Measurements from ENCODE around the gene TMEM151B.
A peak's percentile ranks its signal among the peaks of the same experiment; 100 is the strongest.

The TMEM151B gene

DNA sequence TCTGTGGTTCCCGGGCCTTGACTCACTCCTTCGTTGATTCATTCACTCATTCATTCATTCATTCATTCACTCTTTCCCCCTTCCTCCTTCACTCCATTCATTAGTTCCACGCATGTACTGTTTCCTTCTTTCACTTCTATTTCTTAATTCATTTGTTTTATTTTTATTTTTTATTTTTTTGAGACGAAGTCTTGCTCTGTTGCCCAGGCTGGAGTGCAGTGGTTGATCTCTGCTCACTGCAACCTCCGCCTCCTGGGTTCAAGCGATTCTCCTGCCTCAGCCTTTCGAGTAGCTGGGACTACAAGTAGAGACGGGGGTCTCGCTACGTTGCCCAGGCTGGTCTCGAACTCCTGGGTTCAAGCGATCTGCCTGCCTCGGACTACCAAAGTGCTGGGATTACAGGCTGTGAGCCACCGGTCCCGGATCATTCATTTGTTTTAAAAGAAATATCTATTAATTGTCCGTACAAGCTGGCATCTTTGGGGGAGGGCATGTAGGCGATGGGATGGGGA is 4.5 kb upstream of the TMEM151B start:
- DNase-seq, result no peak

DNA sequence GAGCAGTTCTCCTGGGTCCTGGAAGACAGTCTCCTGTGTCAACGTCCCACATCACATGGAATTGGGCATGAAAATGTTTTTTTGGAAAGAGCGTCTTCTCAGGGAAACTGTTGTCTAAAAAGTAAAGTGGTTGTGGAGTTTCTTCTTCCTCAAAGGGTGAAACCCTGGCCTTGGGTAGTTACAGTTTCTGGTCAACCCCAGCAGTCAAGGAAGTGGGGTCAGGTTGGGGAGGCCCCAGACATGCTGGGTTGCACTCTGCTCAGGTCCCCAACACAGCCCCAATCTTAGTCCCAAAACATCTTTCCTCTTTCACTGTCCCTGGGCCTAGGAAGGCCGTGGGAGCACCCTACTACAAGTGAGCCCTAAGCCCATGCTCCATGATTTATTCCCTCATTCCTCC is 3.9 kb upstream of the TMEM151B start:
- no peak for DNase-seq

GRCh38 chr6:44267252-44267651 is 3.0 kb upstream of the TMEM151B start:
- no peak for DNase-seq

DNA sequence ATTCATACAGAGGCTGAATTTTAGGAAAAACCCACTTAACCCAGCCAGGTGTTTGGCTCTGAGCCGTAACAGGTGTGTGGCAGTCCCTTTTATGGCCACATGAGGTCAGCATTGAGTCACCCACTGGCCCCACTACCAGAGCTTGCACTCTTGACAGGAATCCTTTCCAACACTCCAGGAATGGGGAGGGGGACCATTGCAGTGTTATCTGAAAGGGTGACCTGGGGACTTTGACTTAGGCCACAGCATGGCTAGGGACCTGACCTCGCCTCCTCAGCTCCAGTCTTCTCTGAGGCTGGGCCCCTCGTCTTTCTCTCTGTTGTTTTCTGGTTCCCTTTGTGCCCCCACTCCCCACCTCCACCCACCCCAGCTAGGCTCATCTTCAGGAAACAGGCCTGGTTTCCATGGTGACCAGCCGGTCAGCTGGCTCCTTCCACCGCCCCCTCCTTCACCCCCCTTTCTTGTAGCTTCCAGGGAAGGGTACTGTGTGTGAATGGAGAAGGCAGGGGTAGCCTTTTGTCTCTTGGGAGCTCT is 2.1 kb upstream of the TMEM151B start:
- DNase-seq, result peak; percentile 72

DNA sequence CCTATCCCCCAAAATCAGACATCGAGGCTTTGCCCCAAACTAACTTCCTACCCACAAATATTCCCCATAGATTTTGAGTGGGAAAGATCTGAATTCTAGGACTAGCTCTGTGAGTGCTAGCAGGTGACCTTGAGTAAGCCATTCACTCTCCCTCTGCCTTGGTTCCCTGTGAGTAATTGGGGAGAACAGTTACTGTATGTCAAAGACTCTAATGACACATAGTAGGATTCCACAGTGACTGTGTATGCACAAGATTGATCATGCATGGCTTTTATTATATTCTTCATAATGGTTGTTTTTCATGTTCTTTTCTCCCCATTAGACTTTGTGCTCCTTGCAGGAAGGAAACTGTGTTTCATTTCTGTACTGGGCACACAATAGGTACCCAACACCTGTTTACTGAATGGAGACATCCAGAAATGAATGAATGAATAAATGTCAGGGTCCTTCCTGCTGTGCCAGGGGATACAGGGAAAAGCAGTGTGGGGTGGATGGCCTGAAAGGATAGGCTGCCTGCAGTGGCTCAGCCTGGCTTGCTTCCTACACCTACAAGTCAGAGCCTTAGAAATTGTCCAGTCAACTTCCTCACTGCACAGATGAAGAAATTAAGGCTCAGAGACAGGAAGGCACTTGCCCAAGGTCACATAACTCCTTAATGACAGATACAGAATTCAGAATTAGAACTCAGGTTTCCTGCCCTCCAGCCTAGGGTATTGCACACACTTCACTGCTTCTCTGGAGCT is 901 bp upstream of the TMEM151B start:
- DNase-seq, result no peak

GRCh38 chr6:44270526-44271405 is 516 bp downstream of the TMEM151B start:
- DNase-seq, result peak; percentile 30

- DNase-seq, result no peak
Observed at GRCh38 chr6:44271406-44271723, 1.1 kb downstream of the TMEM151B start.

GRCh38 chr6:44271914-44272313 is 1.7 kb downstream of the TMEM151B start:
- DNase-seq, result no peak

DNA sequence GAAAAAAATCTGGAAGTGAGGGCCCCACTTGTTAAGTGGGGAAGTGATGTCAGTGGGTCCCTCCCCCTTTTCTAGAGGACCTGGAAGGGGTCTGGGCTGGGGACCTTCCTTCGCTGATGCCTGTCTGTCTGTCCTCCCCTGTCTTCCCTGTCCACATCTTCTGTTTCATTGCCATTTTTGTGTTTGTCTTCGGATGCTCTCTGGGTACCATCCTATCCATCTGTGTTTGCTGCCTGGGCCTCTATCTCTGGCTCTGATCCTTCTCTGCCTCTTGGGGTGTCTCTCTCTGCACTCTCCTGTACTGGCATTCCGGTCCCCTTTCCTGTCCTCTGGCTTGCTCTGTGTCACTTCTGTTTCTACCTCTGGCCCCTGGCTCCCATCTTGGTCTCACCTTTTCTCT is 2.3 kb downstream of the TMEM151B start:
- no peak for DNase-seq

- DNase-seq, result no peak
Observed at GRCh38 chr6:44272999-44273566, 2.8 kb downstream of the TMEM151B start.

GRCh38 chr6:44273617-44274016 is 3.4 kb downstream of the TMEM151B start:
- no peak for DNase-seq

GRCh38 chr6:44275271-44275748 is 5.1 kb downstream of the TMEM151B start:
- DNase-seq, result no peak

DNA sequence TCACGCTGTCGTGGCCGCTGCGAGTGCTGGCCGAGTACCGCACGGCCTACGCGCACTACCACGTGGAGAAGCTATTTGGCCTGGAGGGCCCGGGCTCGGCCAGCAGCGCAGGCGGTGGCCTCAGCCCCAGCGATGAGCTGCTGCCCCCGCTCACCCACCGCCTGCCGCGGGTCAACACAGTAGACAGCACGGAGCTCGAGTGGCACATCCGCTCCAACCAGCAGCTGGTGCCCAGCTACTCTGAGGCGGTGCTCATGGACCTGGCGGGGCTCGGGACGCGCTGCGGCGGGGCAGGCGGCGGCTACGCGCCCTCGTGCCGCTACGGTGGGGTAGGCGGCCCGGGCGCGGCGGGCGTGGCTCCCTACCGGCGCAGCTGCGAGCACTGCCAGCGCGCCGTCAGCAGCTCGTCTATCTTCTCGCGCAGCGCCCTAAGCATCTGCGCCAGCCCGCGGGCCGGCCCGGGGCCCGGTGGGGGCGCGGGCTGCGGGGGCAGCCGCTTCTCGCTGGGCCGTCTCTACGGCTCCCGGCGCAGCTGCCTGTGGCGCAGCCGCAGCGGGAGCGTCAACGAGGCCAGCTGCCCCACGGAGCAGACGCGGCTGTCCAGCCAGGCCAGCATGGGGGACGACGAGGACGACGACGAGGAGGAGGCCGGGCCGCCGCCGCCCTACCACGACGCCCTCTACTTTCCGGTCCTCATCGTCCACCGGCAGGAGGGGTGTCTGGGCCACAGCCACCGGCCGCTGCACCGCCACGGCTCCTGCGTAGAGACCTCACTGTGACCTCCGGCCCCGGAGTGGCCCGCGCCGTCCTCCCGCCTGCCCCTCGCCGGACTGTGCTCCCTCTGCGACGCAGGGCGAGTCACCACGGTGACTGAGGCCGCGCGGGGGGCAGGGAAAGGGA is 5.7 kb downstream of the TMEM151B start:
- DNase-seq, result peak; percentile 33

DNA sequence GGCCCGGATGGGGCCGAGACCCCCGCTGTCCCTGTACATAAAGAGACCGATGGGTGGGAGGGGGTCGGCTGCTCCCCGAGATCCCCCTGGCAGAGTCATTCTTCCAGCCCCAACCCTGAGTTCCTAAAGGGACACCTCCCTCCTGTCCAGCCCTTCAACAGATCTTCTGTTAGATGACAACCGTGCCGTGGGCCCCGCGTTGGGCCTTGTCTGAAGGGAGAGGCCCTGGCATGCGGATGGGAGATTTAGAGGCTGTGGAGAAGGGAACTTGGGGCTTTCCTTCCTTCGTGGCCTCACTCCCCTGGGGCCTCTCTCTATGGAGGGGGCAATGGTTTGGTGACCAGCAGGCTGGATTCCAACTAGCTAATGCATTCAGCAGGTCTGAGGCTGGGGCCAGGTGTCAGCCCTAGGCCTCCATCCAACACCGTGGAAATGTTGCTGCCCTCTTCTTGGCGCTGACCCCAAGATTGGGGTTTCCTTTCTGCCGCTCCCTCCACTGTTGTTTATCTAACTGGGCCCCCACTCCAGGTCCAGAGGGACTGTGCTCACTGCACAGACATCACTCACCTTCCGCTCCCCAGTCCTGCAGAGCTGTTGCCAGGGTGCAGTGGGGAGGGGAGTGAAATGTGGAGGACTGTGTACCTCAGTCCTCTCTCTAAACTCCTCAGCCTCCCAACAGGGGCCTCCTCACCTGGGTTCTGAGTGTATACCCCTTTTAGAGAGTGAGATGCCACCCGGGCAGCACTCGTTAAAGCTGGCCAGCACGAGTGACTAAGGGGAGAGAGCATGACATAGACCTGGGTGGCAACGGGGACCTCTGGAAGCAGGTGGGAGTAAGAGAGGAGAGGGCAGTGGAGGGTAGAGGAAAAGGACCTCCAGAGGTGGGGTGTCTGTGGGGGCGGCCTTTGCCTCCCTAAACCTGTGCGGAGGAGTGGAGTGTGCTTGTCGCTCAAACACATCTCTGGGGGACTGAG is 6.7 kb downstream of the TMEM151B start:
- DNase-seq, result no peak

DNA sequence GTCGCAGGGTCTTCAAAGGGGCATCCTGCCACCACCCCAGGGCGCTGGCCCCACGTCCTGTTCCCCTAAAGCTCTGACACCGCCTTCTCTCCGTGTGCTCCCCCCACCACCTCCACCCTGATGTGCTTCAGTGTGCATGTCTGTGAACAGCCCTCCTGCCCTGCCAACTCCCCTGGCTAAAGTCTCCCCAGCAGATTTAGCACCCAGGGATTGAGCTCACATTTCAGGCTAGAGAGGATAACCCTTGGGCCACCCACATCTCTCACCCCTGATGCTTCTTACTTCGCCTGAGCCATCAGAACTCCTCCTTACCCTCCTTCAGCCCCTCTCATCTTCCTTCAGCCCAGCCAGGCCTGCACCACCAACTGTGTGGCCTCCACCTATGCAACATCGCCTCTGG is 7.5 kb downstream of the TMEM151B start:
- DNase-seq, result no peak

- DNase-seq, result no peak
Observed at GRCh38 chr6:44278315-44278714, 8.1 kb downstream of the TMEM151B start.

GRCh38 chr6:44278774-44279697 is 8.8 kb downstream of the TMEM151B start:
- DNase-seq, result no peak

GRCh38 chr6:44284121-44284520 is 13.9 kb downstream of the TMEM151B start:
- DNase-seq, result no peak

- DNase-seq, result no peak
Observed at GRCh38 chr6:44284867-44285266, 14.6 kb downstream of the TMEM151B start.

All from CD4-positive, alpha-beta T cell treated with Interleukin-17A for 4 hours (primary cell).